GM12878 (cell line): ENCODE results near the gene LMAN1L. TPM values are rescaled to one million over a fixed set of nuclear protein-coding genes. Genes with fewer than 3 reads are reported as not detected.
A peak's percentile ranks its signal among the peaks of the same experiment; 100 is the strongest.

ENCODE experiments used
- ATAC-seq: fragments of 200-7000 bp; cut with Tn5 transposase; 3 replicates; pipeline ENCODE4 v1.9.1; 2020; ENCODE audit warnings: mild to moderate bottlenecking, moderate library complexity
- BruUV-seq: library from RNA; stranded (reverse); fragments of 400-500 nt; replicated peaks from 2 replicates; lab custom pipeline; 2021; lab: Mats Ljungman, UMichigan
- CTCF ChIA-PET: fragments of 300-600 bp; sonication (Branson Sonifier 250); formaldehyde crosslinking; extraction: SDS; loops from one replicate; lab custom pipeline; 2021; ENCODE audit warnings: inconsistent platforms; lab: Yijun Ruan, JAX
- POLR2A ChIA-PET: fragments of 350-600 bp; formaldehyde crosslinking; extraction: SDS; loops from one replicate; lab custom pipeline; 2021; ENCODE audit warnings: inconsistent platforms; lab: Charles Lee
- RAD21 ChIA-PET: fragments of 300-600 bp; sonication (Branson Sonifier 250); formaldehyde crosslinking; loops from one replicate; lab custom pipeline; 2023; ENCODE audit warnings: antibody characterized with exemption; ENCODE audit not compliant: unreplicated experiment; lab: Charles Lee
- SMC1A ChIA-PET: fragments of 300-600 bp; sonication (Branson Sonifier 250); formaldehyde crosslinking; loops from one replicate; lab custom pipeline; 2023; ENCODE audit not compliant: unreplicated experiment, uncharacterized antibody; lab: Charles Lee
- DNase-seq: peaks from one replicate; pipeline ENCODE4 v3.0.0-alpha.2; 2011; ENCODE audit warnings: low read depth, low spot score
- FAIRE-seq: peaks from 3 replicates; lab custom pipeline; 2011; peaks lifted over from hg19 to GRCh38; lab: Jason Lieb, UNC
- H2AFZ ChIP-seq: 2 replicates; pipeline ENCODE4 v1.6.0; 2011; ENCODE audit warnings: low read depth, low read length, control low read depth; ENCODE audit not compliant: control insufficient read depth
- H3K27ac ChIP-seq: 2 replicates; pipeline ENCODE4 v1.5.1; 2011; ENCODE audit warnings: control low read depth; ENCODE audit not compliant: control insufficient read depth, insufficient read depth
- H3K27me3 ChIP-seq, 2 experiments: replicated peaks in 1 of 2; 2 replicates each; pipeline versions ENCODE4 v1.6.0 to v1.6.1; 2011; ENCODE audit warnings: low read length in 1 of 2; ENCODE audit not compliant: control insufficient read depth in 2 of 2, insufficient read depth in 2 of 2
- H3K36me3 ChIP-seq, 2 experiments: 2 replicates each; pipeline ENCODE4 v1.5.1; 2011; ENCODE audit warnings: low read length in 1 of 2; ENCODE audit not compliant: control insufficient read depth in 2 of 2, insufficient read depth in 2 of 2
- H3K4me1 ChIP-seq: 2 replicates; pipeline ENCODE4 v1.6.1; 2011; ENCODE audit warnings: mild to moderate bottlenecking, low read length, moderate library complexity, mixed read lengths; ENCODE audit not compliant: control insufficient read depth, insufficient read depth
- H3K4me2 ChIP-seq: 2 replicates; pipeline ENCODE4 v1.6.0; 2011; ENCODE audit warnings: control low read depth; ENCODE audit not compliant: control insufficient read depth, insufficient read depth
- H3K4me3 ChIP-seq: fragments of 200-600 bp; sonication (generic); 2 replicates; pipeline ENCODE4 v1.5.1; 2016
- H3K79me2 ChIP-seq: 2 replicates; pipeline ENCODE4 v1.6.0; 2011; ENCODE audit warnings: low read length; ENCODE audit not compliant: control insufficient read depth, insufficient read depth
- H3K9ac ChIP-seq: 2 replicates; pipeline ENCODE4 v1.8.0; 2011; ENCODE audit warnings: low read length, control low read depth, mixed read lengths; ENCODE audit not compliant: control insufficient read depth, insufficient read depth
- H3K9me3 ChIP-seq: replicated peaks from 3 replicates; pipeline ENCODE4 v1.5.1; 2011; ENCODE audit warnings: mild to moderate bottlenecking, low read length; ENCODE audit not compliant: control insufficient read depth, insufficient read depth
- H4K20me1 ChIP-seq: 2 replicates; pipeline ENCODE4 v1.6.0; 2011; ENCODE audit not compliant: control insufficient read depth, insufficient read depth
- CREM ChIP-seq: IDR thresholded peaks from 2 replicates; pipeline ENCODE4 v1.6.1; 2014; ENCODE audit warnings: antibody characterized with exemption, low read depth
- CUX1 ChIP-seq: IDR thresholded peaks from 2 replicates; pipeline ENCODE4 v1.6.1; 2012; ENCODE audit warnings: improper control_type of control experiment, low read depth, low read length; ENCODE audit not compliant: insufficient replicate concordance
- E2F8 ChIP-seq: fragments of 450-650 bp; IDR thresholded peaks from 2 replicates; pipeline ENCODE4 v1.6.1; 2018; ENCODE audit warnings: mild to moderate bottlenecking, low read depth, moderate library complexity; ENCODE audit not compliant: partially characterized antibody
- FOS ChIP-seq: IDR thresholded peaks from 3 replicates; pipeline ENCODE4 v1.6.1; 2011; ENCODE audit warnings: borderline replicate concordance; ENCODE audit not compliant: insufficient read length; ENCODE audit errors: extremely low read depth
- PML ChIP-seq: IDR thresholded peaks from 2 replicates; pipeline ENCODE4 v1.6.1; 2012; ENCODE audit warnings: low read length, inconsistent platforms
- SKIL ChIP-seq: fragments of 450-650 bp; IDR thresholded peaks from 2 replicates; pipeline ENCODE4 v1.6.1; 2017; ENCODE audit warnings: mild to moderate bottlenecking, low read depth, inconsistent platforms; ENCODE audit not compliant: poor library complexity, severe bottlenecking
- SPI1 ChIP-seq: IDR thresholded peaks from 2 replicates; pipeline ENCODE4 v1.6.1; 2011; ENCODE audit warnings: low read depth, mild to moderate bottlenecking, low read length, moderate library complexity, borderline replicate concordance; ENCODE audit not compliant: insufficient read depth
- SRF ChIP-seq, 2 experiments: IDR thresholded peaks; 2 replicates each; pipeline ENCODE4 v1.6.1; 2011; ENCODE audit warnings: low read depth in 2 of 2, low read length in 2 of 2, mild to moderate bottlenecking in 1 of 2, moderate library complexity in 1 of 2
- TARDBP ChIP-seq: IDR thresholded peaks from 2 replicates; pipeline ENCODE4 v1.6.1; 2016; ENCODE audit warnings: borderline replicate concordance
- TCF12 ChIP-seq: IDR thresholded peaks from 2 replicates; pipeline ENCODE4 v1.6.1; 2011; ENCODE audit warnings: low read depth, mild to moderate bottlenecking, low read length
- ZNF207 ChIP-seq: fragments of 450-650 bp; IDR thresholded peaks from 2 replicates; pipeline ENCODE4 v1.6.1; 2014; ENCODE audit warnings: antibody characterized with exemption, mild to moderate bottlenecking, borderline replicate concordance
- WGBS: methylation state at CpG from one replicate; pipeline ENCODE4 v1.1.6; 2016; ENCODE audit warnings: low lambda C conversion rate; ENCODE audit not compliant: insufficient replicate concordance, insufficient coverage; ENCODE audit errors: missing lambda C conversion rate; 5-methylcytosine and 5-hydroxymethylcytosine counted together
- in situ Hi-C: fragments of 300-500 bp; cut with MboI; formaldehyde crosslinking; loops from 9 replicates; pipeline ENCODE4 v1.14.3; 2018; ENCODE audit warnings: mixed read lengths
- intact Hi-C: fragments of 100-400 bp; cut with micrococcal nuclease; formaldehyde crosslinking; loops from one replicate; pipeline ENCODE4 v1.14.2; 2022; ENCODE audit not compliant: unreplicated experiment
- polyA plus RNA-seq, 11 experiments: library from polyadenylated mRNA; depleted of rRNA in 4 of 11; unstranded in 6 of 11; stranded (reverse) in 5 of 11; fragments of >200 nt; fragmentation: Nextera tagmentation in 4 of 11; fragmentation: Illumina TruSeq in 1 of 11; extraction: Ambion mirVana in 4 of 11; extraction: Trizol in 1 of 11; gene quantifications; 1 replicate in 1 of 11; 2 replicates in 10 of 11; pipeline versions ENCODE4 v1.2.1 to v1.2.3, GENCODE V29; 2011 to 2016; ENCODE audit warnings: inconsistent platforms in 2 of 11, missing spikeins in 2 of 11, low read depth in 1 of 11
- total RNA-seq, 4 experiments: library from RNA; depleted of rRNA in 3 of 4; stranded (reverse); fragments of >200 nt in 3 of 4; fragmentation: Illumina TruSeq in 1 of 4; extraction: Trizol in 1 of 4; gene quantifications; 2 replicates each; pipeline versions ENCODE4 v1.2.1 to v1.2.3, GENCODE V29; 2013 to 2021

Gene LMAN1L
- total and polyA plus RNA-seq, 10 of the 15 experiments (the other 5 are each of a cell fraction or from before 2014, with no cell fraction given): not detected

DNA sequence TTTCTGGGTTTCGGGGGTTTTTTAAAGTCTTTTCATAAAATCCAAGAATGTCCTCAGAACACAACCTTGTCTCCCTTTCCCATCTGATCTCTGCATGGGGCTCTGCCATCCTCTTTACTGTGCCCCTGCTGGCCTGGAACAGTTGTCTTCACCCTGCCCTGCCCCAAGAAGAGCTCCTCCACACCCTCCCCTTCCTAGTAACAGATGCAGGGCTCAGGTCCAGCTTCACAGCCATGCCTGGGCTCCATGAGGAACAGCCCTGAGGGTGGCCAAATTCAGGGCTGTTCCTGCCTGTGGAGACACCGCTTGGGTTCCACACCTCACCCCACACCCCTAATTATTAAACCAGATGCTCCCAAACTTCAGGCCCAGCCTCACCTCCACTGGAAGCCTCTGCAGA lies 43.2 kb downstream of the LMAN1L start:
- Histone ChIP-seq H3K36me3 (peaks cover 19 to 25% of the 10 kb centered on the region in 2 experiments; a peak in 3 of 4 replicates), H4K20me1 (no peaks in the 10 kb centered on the region), H3K79me2 (peaks cover 34% of the 10 kb centered on the region), H3K4me3 (no peak overlapping the region)
- in situ Hi-C loops (no loop called here), intact Hi-C loops (loop anchor here (2.0 to 5.0 kb wide), 2 partner anchors 15 to 46 kb away; no protein-coding TSS in a partner anchor)
- ChIA-PET RAD21 (interaction anchor here (1.9 to 5.6 kb wide), 2 partner anchors 14 to 45 kb away, joined by 11 to 53 read pairs; no protein-coding TSS in a partner anchor), SMC1A (interaction anchor here (0.7 to 7.5 kb wide), 5 partner anchors 13 to 221 kb away, joined by 3 to 120 read pairs (median 3); partner anchors contain the start of gene FAM219B)
- WGBS: 74% methylated on average over 2 of the region's 2 CpGs
- BruUV-seq: no TSS peak
- TF ChIP-seq TARDBP: no peak
- TF ChIP-seq FOS: no peak
- TF ChIP-seq TCF12: no peak
- TF ChIP-seq SPI1: no peak
- no peak for TF ChIP-seq E2F8
- TF ChIP-seq CUX1: no peak
- TF ChIP-seq PML: no peak
- TF ChIP-seq ZNF207: no peak
- TF ChIP-seq SRF (IDR thresholded peaks at IDR 0.05; ENCODE audit: low read depth in 2 of 2, low read length in 2 of 2): no peak
- no peak for TF ChIP-seq SKIL
- no peak for TF ChIP-seq CREM
- TF ChIP-seq, all 136 proteins: peak for 0
- DNase-seq (no peak), FAIRE-seq (no peak), ATAC-seq (no peak)
- Histone ChIP-seq H2AFZ (no peak overlapping the region), H3K27me3 (no peaks in the 10 kb centered on the region), H3K4me1 (peaks cover 46% of the 10 kb centered on the region), H3K4me2 (no peak overlapping the region), H3K9me3 (no peaks in the 10 kb centered on the region), H3K27ac (peak overlapping the region; percentile 61), H3K9ac (no peak overlapping the region)
- POLR2A ChIA-PET: interaction anchor here (0.7 to 5.8 kb wide), 10 partner anchors 13 to 364 kb away, joined by 3 to 80 read pairs (median 4); partner anchors contain the start of gene FAM219B
- CTCF ChIA-PET: interaction anchor here (1.2 to 5.9 kb wide), 6 partner anchors 11 to 79 kb away, joined by 4 to 76 read pairs (median 10); partner anchors contain the start of gene ULK3
